GM12874 (cell line): ENCODE data around the gene ZNF385B.

Experiments used
- TF ChIP-seq, protein P1 (sequence below): IDR thresholded peaks from 2 replicates; pipeline ENCODE4 v1.5.1; 2011; ENCODE audit warnings: low read depth, mild to moderate bottlenecking, control low read depth, low read length, moderate library complexity; ENCODE audit not compliant: insufficient read depth

The ZNF385B gene

DNA sequence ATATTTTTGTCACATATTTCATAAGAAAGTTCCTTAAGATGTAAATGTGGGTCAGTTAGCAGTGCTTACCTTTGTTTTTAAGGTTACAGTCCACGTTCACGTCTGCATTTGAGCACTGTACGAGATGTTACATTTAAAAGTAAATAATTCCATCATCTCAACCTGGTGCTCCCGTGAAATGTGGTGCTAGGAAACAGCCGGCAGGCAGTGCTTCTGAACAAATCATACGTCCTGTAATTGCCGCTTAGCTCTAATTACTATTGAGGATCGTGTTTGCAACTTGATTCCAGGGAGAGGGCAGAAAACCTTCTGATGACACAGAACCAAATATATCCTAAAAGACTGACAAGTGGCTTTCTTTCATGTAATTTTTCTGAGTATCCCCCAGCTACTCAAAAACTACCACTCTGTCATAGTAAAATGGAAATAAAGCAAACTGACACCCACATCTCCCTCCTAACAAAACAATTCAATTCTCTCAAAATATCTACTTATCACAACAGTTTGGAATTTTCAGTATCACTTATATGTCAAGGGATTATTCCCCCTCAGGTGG lies 299.0 kb downstream of the ZNF385B start:
- TF ChIP-seq, protein P1, sequence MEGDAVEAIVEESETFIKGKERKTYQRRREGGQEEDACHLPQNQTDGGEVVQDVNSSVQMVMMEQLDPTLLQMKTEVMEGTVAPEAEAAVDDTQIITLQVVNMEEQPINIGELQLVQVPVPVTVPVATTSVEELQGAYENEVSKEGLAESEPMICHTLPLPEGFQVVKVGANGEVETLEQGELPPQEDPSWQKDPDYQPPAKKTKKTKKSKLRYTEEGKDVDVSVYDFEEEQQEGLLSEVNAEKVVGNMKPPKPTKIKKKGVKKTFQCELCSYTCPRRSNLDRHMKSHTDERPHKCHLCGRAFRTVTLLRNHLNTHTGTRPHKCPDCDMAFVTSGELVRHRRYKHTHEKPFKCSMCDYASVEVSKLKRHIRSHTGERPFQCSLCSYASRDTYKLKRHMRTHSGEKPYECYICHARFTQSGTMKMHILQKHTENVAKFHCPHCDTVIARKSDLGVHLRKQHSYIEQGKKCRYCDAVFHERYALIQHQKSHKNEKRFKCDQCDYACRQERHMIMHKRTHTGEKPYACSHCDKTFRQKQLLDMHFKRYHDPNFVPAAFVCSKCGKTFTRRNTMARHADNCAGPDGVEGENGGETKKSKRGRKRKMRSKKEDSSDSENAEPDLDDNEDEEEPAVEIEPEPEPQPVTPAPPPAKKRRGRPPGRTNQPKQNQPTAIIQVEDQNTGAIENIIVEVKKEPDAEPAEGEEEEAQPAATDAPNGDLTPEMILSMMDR: no peak

DNA sequence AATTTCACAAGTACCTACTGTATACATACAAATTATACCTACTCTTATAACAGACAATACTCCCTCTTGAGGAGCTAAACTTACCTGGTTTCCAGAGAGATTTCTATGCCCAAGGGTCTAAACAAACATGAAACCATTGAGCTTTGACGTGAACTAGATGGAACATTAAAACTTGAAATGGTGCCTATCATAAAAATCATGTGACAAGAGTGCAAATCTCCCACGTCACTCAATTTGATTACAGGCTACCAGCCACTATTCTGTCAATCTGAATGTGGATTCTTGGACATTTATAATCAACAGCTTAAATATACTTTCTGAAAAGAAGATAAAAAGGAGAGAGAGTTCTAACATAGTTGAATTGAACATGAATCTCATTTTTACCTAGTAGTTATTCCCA lies 299.7 kb downstream of the ZNF385B start:
- TF ChIP-seq, protein P1: no peak

DNA sequence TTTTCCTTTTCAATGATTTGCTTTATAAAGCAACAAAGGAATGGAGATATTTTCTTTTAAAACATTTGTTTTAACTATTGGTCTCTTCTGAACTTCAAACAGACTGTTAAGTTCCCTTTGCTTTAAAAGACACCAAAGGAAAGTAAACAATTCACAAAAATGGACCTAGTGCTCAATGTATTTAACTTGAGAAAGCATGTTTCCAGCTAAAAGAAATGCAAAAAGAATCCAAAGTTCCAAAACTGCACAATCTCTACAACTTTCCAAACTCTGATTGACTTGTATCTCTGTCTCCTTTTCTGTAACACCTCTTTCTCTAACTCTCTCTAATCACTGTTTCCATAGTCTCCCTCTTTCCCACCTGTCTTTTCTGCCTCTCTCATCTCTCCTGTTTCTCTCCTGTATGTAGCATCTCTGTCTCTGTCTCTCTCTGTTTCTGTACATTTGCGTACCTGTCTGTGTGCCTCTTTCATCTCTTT lies 301.1 kb downstream of the ZNF385B start:
- TF ChIP-seq, protein P1: no peak

DNA sequence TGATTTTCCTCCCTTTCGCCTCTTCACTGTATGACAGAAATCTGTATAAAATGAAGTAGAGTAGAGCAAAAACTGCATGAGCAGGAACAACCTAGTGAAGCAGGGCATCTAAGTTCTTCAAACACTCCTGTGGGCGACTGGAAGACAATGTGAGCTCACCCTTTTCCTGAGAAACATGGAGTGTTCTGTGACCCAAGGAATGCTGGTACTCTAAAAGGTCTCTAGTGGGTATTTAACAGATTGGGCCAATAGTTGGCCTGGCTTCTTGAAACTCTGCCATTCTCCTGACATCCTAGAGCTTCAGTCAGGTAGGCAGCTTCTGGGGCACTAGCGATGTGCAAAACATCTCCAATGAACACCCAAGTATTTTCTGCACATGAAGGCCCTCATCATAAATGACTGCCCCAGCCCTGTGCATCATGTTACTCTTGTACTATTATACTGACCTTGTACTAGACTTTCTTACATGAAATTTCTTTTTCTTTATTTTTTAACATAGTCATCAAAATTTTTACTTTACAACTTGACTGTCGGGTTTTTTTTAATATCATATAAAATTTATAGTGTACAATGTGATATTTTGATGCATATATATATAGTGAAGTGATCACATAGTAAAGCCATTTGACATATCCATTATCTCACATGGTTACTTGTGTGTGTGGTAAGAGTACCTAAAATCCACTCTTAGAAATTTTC lies 302.2 kb downstream of the ZNF385B start:
- TF ChIP-seq, protein P1: no peak

DNA sequence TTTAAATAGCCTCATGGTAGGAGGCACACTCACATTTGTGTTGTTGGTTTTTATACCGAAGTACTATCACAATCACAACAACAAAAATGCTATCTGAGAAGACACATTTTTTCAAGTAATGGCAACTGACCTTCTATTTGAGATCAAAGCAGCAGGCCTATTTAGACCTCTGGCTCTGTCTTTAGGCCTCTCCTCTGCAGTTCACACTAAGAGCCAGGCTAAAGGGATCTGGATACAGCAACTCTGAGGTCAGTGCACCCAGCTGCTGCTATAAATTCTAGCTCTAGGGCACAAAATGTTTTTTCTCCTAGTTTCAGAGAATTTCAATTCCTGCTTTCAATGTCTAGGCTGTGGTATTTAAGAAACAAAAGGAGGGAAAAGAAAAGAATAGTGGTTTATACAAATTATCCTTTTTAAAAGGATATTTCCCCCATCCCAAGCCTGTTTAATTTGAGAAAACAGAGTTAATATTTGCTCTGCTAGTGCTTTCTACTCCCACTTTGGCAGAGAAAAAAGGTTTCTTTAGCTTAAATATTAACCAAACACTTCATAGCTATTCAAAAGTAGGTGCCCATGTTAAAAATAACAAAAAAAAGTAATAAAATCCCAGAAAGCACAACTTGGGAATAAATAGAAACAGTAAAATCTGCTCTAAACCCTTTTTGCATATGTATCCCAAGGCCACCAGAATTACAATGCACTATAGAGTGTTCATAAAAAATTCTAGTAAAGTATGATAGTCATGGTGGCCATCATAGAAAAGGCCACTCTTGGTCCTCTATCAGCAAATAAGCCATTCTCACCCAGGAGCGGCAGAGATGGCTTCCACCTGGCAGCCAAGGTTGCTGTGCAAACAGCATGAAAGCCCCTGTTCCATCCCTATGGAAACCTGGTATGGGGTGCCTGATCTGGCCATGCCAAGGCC lies 303.1 kb downstream of the ZNF385B start:
- TF ChIP-seq, protein P1: no peak

DNA sequence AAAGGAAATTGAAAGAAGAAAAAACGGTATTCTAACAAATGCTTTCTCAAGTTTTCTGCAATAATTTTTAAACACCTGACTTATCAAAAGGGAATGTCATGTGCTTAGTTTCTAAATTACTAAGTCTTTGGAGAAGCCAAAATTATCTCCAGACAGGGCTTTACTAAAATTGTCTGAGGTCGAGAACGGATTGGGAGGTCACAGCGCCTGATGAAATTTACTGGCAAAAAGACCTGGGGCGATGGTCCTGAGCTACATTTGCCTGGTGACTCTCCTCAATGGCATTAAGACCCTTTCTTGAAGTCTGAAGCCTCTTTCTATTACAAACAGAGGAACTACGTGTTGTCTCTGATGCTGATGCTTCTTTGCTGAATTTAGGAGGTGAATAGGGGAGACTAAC lies 305.0 kb downstream of the ZNF385B start:
- TF ChIP-seq, protein P1: no peak

DNA sequence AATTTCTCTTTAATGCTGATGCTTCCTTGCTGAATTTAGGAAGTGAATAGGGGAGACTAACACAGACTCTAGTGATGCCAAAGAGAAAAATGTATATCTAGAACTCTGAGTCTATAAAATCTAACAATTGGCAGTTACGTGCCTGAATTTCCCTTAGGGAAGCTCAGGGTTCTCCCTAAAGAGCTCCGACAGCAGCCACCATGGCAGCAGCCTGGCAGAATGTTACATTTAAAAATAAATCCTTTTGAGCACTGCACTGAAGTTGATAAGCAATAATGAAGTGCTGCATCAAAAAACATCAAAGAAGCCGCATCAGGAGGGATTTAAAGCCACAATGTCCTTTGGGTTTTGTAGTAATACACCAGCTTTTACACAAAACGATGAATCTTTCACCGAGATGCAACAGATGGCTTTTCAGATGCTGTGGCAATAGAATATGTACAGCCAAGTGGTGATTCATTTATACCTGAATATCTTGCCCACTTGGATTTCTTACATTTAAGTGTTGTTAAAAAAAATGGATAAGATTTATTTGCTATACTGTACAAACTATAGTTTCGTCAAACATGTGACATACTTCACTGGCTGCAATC lies 305.6 kb downstream of the ZNF385B start:
- TF ChIP-seq, protein P1: no peak
